GM19023 (cell line): ENCODE measurements around the gene STPG2.

Experiments
- ATAC-seq: cut with Tn5 transposase; IDR thresholded peaks from one replicate; pipeline ENCODE4 v1.9.1; 2021; ENCODE audit warnings: mild to moderate bottlenecking, moderate library complexity; ENCODE audit not compliant: unreplicated experiment

The STPG2 gene

DNA sequence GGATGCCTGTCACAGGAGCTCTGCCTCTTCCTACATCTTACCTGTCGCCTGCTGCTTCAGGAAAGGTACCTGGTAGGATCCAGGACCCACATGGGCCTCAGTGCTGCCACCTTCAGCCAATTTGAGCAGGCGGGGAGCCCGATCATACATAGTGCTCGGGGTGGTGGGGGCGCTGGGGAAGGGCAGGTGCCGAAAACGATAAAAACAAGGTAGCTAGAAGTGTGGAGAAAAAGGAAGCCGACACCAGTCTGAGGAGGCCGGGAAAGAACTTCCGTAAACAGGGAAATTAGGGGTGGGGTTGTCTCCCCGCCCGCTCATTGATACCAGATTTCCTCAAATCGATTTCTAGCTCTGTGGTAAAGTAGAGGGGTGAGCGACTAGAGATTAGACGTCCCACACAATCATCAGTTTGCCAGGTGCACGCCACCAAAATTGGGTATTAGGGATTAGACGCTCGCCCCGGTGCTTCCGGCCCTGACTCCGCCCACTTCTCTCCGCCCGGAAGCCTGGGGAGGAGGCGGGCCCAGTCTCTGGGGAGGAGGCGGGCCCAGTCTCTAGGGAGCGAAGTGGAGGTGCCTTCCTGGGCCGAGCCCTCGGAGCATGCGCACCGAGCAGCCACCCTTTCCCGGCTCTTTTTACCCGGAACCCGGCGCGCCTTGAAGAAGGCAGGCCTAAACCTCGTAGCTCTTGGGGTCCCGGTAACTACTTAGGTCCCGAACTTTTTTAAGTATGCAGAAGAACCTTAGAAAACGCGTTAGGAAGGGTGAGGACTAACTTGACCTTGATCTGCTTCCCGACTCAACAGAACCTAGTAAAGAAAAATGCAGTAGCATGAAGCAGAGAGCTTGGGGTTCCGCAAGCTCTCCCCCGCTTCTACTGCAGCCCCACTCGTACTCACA lies at the start of gene STPG2:
STPG2 (minus strand) TSS at position 476 of the 899 bp plus-strand sequence.
- peak; percentile 99 for ATAC-seq

- no peak for ATAC-seq
Measured at GRCh38 chr4:98185279-98185678, 42.0 kb upstream of the STPG2 start.

DNA sequence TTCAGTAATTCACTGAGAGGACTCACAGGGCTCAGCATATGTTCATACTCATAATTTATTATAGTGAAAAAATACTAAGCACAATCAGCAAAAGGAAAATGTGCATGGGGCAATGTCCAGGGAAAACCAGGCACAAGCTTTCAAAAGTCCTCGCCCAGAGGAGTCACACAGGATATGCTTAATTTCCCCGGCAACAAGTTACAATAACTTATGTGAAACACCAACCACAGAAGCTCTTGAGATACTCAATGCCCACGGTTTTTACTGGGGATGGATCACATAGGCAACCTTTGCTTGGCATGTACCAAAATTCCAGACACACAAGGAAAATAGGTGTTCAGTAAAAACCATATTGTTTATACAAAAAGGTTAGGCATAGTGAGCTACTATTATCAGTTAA lies 38.5 kb upstream of the STPG2 start:
- no peak for ATAC-seq

DNA sequence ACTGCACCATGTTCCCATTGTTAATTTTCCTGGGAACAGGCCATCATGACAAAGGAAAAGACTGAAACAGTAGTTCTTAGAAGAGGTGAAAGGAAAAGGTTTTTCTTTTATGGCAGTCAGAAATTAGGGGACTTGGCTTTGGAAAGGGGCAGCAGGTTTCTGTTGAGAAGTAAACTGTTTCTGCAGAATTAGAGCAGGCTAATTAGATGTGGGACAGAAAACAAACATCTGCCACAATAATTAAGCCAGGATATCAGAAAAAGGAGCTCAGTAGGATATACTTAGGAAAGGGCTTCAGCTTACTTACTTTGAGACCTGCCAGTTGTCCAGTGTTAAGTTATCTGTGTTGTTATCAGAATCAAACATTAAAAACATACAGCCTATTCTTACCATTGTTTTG lies 36.7 kb upstream of the STPG2 start:
- no peak for ATAC-seq

DNA sequence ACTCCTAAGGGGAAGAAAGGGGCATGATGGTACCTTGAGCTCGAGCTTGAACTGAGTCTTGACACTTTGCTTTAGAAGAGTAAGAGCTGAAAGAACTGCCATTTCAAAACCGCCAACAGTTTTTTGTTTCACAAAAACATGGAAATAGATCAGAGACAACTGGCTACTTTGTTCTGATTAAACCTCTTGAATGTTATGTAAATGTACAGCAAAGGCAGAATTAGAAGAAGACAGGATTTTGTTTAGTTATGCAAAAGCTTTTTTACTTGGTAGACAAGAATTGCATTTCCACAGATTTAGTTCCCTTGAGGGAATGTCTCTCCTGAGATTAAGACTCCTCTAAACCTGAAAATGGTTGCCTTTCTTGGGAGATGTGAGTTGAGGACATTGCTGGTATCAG lies 33.3 kb upstream of the STPG2 start:
- ATAC-seq, result no peak

DNA sequence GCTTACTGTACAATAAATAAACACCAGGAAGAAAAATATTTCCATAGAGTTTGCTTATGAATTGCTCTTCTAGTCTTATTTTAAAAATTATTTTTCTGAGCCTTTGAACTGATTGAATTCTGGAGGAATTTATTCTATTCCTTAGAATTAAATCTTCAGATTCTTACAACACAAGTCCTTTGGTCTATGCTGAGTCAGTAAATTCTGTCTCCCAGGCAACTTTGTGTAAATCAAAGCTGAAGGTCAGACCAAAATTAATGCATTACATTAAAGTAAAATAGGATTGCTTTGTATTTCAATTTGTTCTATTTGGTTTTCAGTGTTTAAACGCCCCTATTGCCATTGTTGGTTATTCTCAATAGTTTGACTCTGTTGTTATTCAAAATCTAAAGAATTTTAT lies 26.8 kb upstream of the STPG2 start:
- no peak for ATAC-seq

- ATAC-seq, result no peak
Measured at GRCh38 chr4:98166731-98167041, 23.4 kb upstream of the STPG2 start.

- no peak for ATAC-seq
Measured at GRCh38 chr4:98166025-98166730, 22.9 kb upstream of the STPG2 start.

- no peak for ATAC-seq
Measured at GRCh38 chr4:98162696-98163095, 19.4 kb upstream of the STPG2 start.

DNA sequence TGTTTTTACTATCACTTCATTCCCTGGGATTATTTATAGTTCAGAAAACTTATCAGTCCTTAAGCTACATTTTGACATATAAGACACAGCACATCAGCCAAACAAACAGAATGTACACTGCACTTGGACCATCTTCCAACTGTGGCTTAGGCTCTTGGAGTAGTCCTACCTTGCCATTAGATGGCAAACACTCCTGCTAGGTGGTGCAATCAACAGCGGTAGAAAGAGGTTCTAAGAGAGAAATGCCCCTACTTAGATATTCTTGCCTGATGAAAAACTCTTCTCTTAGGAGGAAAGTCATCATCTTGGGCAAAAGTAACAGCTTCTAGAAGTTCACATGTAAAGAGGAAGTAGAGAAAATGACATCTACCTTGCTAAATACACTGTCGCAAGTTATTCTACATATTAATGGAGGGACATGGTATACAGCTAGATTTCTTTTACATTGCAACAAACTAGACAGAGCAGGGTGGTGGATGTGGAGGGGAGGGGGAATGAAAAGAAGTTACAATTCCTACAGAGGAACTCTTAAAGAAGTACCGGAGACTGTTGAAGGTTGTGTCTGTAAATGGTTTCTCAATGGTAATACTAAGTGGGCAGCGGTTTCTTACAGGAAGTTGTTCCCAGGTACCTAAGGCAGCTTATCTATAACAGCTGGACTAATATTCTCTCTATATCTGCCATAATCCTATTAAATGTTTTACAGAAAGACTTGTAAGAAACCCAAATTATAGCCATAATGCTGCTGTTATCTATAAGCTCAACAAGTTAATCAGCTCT lies 8.1 kb upstream of the STPG2 start:
- ATAC-seq, result no peak

DNA sequence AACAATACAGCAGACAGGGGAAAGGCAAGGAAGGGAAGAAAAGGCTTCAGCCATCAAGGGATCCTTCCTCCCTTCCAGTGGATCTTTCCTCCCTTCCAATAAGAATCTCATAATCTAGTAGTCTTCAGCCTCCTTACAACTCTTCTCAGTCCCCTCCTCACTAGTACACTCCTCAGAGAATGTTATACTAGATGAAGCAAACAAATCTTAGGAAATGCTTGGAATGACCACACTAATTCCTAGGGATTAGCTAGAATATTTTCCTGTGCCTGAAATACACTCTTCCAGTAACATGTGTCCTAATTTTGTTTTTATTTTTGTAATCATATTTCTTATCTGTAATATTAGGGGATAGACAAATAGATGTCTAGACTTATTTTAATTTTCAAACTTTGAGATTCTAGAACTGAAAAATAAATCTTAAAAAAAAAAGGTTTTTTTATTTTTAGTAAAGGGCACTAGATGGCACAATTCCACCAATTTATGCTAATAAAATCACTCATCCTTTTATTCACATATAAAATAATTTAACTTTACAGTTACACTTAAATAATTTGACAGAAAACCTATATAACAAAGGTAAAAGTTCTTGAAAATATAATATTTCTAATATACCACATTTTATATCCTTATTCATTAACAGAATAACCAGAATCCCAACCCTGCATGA lies 7.0 kb upstream of the STPG2 start:
- ATAC-seq, result no peak

- ATAC-seq, result no peak
Measured at GRCh38 chr4:98148856-98149255, 5.6 kb upstream of the STPG2 start.

DNA sequence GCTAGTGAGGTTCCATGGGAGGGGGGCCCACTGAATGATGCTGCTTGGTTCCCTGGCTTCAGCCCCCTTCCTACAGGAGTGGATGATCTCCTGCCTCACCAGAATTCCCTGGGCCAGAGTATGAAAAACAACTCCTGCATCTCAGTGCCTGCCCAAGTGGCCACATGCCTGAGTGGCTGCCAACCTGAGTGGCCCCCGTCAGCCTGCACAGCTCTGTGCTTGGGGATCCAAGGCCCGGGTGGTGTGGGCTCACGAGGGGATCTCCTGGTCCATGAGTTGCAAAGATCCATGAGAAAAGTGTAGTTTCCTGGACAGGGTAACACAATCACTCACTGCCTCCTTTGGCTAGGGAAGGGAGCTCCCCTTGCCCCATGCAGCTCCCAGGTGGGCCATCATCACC lies 17.1 kb downstream of the STPG2 start:
- no peak for ATAC-seq

- ATAC-seq, result no peak
Measured at GRCh38 chr4:98125585-98125984, 17.7 kb downstream of the STPG2 start.

DNA sequence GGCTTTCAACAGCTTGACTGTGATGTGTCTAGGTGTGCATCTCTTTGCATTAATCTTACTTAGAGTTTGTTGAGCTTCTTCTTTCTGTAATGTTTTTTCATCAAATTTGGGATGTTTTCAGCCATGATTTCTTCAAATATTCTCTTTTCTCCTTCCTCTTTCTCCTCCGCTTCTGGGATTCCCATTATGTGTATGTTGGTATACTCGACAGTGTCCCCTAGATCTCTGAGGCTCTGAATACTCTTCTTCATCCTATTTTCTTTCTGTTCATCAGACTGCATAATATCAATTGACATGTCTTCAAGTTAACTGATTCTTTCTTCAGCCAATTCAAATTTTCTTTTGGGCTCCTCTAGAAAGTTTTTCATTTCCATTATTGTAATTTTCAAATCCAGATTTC lies 25.9 kb downstream of the STPG2 start:
- no peak for ATAC-seq

DNA sequence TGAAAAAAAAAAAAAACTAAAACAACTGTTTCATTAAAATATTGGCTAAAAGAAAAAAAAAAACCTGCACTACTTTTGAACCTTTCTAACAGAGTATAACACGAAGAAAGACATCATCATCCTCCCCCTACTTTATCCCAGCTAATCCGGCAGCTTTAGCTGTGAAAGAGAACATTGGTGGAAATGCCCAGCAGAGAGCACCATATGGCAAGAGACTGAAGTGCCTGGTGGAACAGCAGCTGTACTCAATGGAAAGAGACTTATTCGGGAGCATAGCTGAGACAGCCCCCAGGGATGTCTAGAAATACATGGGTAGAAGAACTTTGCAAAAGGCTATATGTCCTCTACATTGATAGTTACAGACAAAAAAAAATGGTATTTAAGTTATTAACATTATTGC lies 30.3 kb downstream of the STPG2 start:
- no peak for ATAC-seq

GRCh38 chr4:98110929-98111328 lies 32.3 kb downstream of the STPG2 start:
- no peak for ATAC-seq

- no peak for ATAC-seq
Measured at GRCh38 chr4:98110214-98110613, 33.1 kb downstream of the STPG2 start.

DNA sequence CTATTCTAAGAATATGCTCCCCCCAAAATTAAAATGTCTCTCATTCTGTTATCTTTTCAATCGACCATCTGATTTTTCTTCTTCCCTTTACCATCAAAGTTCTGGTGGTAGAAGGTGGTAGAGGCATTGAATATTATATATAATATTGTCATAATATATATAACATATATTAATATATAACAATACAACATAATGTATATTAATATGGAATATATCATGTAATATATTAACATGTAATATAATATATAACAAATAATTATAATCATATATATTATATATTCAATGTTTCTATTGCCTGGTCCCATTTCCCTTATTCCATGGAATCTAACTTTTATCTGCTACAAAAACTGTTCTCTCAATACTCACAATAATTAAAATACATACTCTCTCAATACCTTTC lies 40.6 kb downstream of the STPG2 start:
- no peak for ATAC-seq

DNA sequence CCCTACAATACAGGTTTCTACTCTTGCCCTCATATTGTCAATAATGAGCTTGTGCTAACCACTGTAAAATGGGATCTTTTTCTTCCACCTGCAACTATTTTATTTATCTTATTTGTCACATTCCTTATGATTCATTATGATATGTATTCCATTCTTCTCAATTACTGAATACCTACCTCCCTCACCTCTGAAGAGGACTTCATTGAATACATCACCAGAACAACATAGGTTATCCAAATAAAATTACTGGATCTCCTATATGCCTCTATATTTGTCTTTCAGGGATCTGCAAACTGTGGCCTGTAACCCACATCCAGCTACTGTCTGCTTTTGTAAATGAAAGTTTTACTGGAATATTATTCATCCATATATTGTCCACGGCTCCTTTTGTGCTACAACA lies 41.3 kb downstream of the STPG2 start:
- ATAC-seq, result no peak

- ATAC-seq, result no peak
Measured at GRCh38 chr4:98098764-98099163, 44.5 kb downstream of the STPG2 start.
